Thyroid gland (tissue), 4 donors: ENCODE measurements around the gene NEK7.

Experiments
- CTCF ChIP-seq, 6 experiments: fragments of 200-600 bp in 3 of 6; fragments of 450-650 bp in 3 of 6; sonication (generic) in 3 of 6; IDR thresholded peaks; one replicate each; pipeline ENCODE4 v1.5.1; 2016 to 2019; ENCODE audit warnings: antibody characterized with exemption in 6 of 6, mild to moderate bottlenecking in 2 of 6, inconsistent platforms in 1 of 6, moderate library complexity in 1 of 6
- POLR2A ChIP-seq, 2 donors: fragments of 450-650 bp; IDR thresholded peaks; one replicate each; pipeline ENCODE4 v1.6.1; 2017; ENCODE audit warnings: antibody characterized with exemption in 2 of 2, mild to moderate bottlenecking in 2 of 2, moderate library complexity in 1 of 2

- TF ChIP-seq POLR2A (IDR thresholded peaks at IDR 0.05) (no peak), CTCF (IDR thresholded peaks at IDR 0.05) (no peak)
Measured at GRCh38 chr1:198278943-198279342, 122.1 kb downstream of the NEK7 start.
